Dendritic cell treated with granulocyte-macrophage colony-stimulating factor and Interleukin-4, amounts not matched to agents 40 ng/mL and 50 ng/mL, for 4 days (primary cell): ENCODE data around the gene FCER1G.
A peak's percentile ranks its signal among the peaks of the same experiment; 100 is the strongest.

Experiments used
- H3K27ac Mint-ChIP-seq: one replicate; pipeline ENCODE4 v1.8.0; 2022; ENCODE audit warnings: mild to moderate bottlenecking, mixed read lengths
- H3K27me3 Mint-ChIP-seq: one replicate; pipeline ENCODE4 v1.8.0; 2022; ENCODE audit warnings: mild to moderate bottlenecking, mixed read lengths
- H3K36me3 Mint-ChIP-seq: one replicate; pipeline ENCODE4 v1.8.0; 2022; ENCODE audit warnings: low read depth, mixed read lengths
- H3K4me1 Mint-ChIP-seq: one replicate; pipeline ENCODE4 v1.8.0; 2022; ENCODE audit warnings: low read depth, mixed read lengths
- H3K4me3 Mint-ChIP-seq: one replicate; pipeline ENCODE4 v1.8.0; 2022; ENCODE audit warnings: mild to moderate bottlenecking, moderate library complexity, mixed read lengths
- H3K9me3 Mint-ChIP-seq: one replicate; pipeline ENCODE4 v1.8.0; 2022; ENCODE audit warnings: mixed read lengths
- intact Hi-C: fragments of 100-400 bp; cut with micrococcal nuclease; formaldehyde crosslinking; loops from one replicate; pipeline ENCODE4 v1.15.0; 2022

Gene FCER1G

GRCh38 chr1:161193561-161194235, 21.4 kb upstream of the FCER1G start:
- peak overlapping the region; percentile 77 for H3K27ac Mint-ChIP-seq
- H3K36me3 Mint-ChIP-seq, result no peaks in the 10 kb centered on the region
- intact Hi-C loops, result no loop called here
- H3K4me1 Mint-ChIP-seq, result peaks cover 72% of the 10 kb centered on the region
- peaks cover 2% of the 10 kb centered on the region for H3K27me3 Mint-ChIP-seq
- no peak overlapping the region for H3K4me3 Mint-ChIP-seq
- no peaks in the 10 kb centered on the region for H3K9me3 Mint-ChIP-seq

GRCh38 chr1:161195171-161195570, 19.9 kb upstream of the FCER1G start:
- Mint-ChIP-seq H3K4me1 (peaks cover 86% of the 10 kb centered on the region), H3K4me3 (no peak overlapping the region), H3K9me3 (no peaks in the 10 kb centered on the region), H3K36me3 (no peaks in the 10 kb centered on the region), H3K27me3 (peaks cover 4% of the 10 kb centered on the region), H3K27ac (peak overlapping the region; percentile 55)
- intact Hi-C loops, result no loop called here

GRCh38 chr1:161196111-161196510, 19.0 kb upstream of the FCER1G start:
- Mint-ChIP-seq H3K9me3 (no peaks in the 10 kb centered on the region), H3K27ac (peak overlapping the region; percentile 56), H3K4me3 (no peak overlapping the region), H3K4me1 (peaks cover 94% of the 10 kb centered on the region), H3K27me3 (peaks cover 4% of the 10 kb centered on the region), H3K36me3 (no peaks in the 10 kb centered on the region)
- intact Hi-C loops, result no loop called here

- H3K4me1 Mint-ChIP-seq, result peaks cover 94% of the 10 kb centered on the region
- H3K9me3 Mint-ChIP-seq, result no peaks in the 10 kb centered on the region
- H3K27ac Mint-ChIP-seq, result peak overlapping the region; percentile 56
- peaks cover 4% of the 10 kb centered on the region for H3K27me3 Mint-ChIP-seq
- intact Hi-C loops, result no loop called here
- no peak overlapping the region for H3K4me3 Mint-ChIP-seq
- H3K36me3 Mint-ChIP-seq, result no peaks in the 10 kb centered on the region
Measured at GRCh38 chr1:161196521-161197451, 18.3 kb upstream of the FCER1G start.

- intact Hi-C loops, result no loop called here
- peak overlapping the region; percentile 56 for H3K27ac Mint-ChIP-seq
- no peaks in the 10 kb centered on the region for H3K9me3 Mint-ChIP-seq
- H3K36me3 Mint-ChIP-seq, result no peaks in the 10 kb centered on the region
- H3K27me3 Mint-ChIP-seq, result peaks cover 4% of the 10 kb centered on the region
- no peak overlapping the region for H3K4me3 Mint-ChIP-seq
- H3K4me1 Mint-ChIP-seq, result peaks cover 87% of the 10 kb centered on the region
Measured at GRCh38 chr1:161197560-161198193, 17.4 kb upstream of the FCER1G start.

GRCh38 chr1:161198194-161198896, 16.8 kb upstream of the FCER1G start:
- no peaks in the 10 kb centered on the region for H3K9me3 Mint-ChIP-seq
- peaks cover 81% of the 10 kb centered on the region for H3K4me1 Mint-ChIP-seq
- H3K36me3 Mint-ChIP-seq, result no peaks in the 10 kb centered on the region

GRCh38 chr1:161198897-161199431, 16.1 kb upstream of the FCER1G start, which contains the start of gene ADAMTS4:
Gene ADAMTS4, minus strand, starts transcription at chr1:161199054. Its CDS starts 427 bp downstream, at chr1:161198627.
- Mint-ChIP-seq H3K27me3 (peaks cover 4% of the 10 kb centered on the region), H3K4me1 (peaks cover 81% of the 10 kb centered on the region), H3K36me3 (peaks cover 6% of the 10 kb centered on the region), H3K4me3 (no peak within 1 kb of the TSS), H3K9me3 (no peaks in the 10 kb centered on the region), H3K27ac (peak within 1 kb of the TSS; percentile 95)
- intact Hi-C loops, result no loop called here

More at GRCh38 chr1:161198194-161198896, 16.8 kb upstream of the FCER1G start:
- Mint-ChIP-seq H3K27me3 (peaks cover 4% of the 10 kb centered on the region), H3K4me3 (no peak overlapping the region), H3K27ac (peak overlapping the region; percentile 56)
- intact Hi-C loops, result no loop called here

- Mint-ChIP-seq H3K4me1 (peaks cover 82% of the 10 kb centered on the region), H3K36me3 (peaks cover 12% of the 10 kb centered on the region), H3K4me3 (no peak overlapping the region), H3K27me3 (peaks cover 4% of the 10 kb centered on the region), H3K27ac (peak overlapping the region; percentile 95), H3K9me3 (no peaks in the 10 kb centered on the region)
- intact Hi-C loops, result no loop called here
Measured at GRCh38 chr1:161199506-161200139, 15.5 kb upstream of the FCER1G start.

- Mint-ChIP-seq H3K4me1 (peaks cover 82% of the 10 kb centered on the region), H3K27ac (peak overlapping the region; percentile 95), H3K9me3 (no peaks in the 10 kb centered on the region), H3K27me3 (peaks cover 4% of the 10 kb centered on the region), H3K36me3 (peaks cover 21% of the 10 kb centered on the region), H3K4me3 (no peak overlapping the region)
- intact Hi-C loops, result no loop called here
Measured at GRCh38 chr1:161200421-161200991, 14.6 kb upstream of the FCER1G start.

- Mint-ChIP-seq H3K4me3 (peak overlapping the region; percentile 87), H3K27me3 (peaks cover 4% of the 10 kb centered on the region), H3K36me3 (peaks cover 28% of the 10 kb centered on the region), H3K9me3 (no peaks in the 10 kb centered on the region), H3K27ac (peak overlapping the region; percentile 95), H3K4me1 (peaks cover 77% of the 10 kb centered on the region)
- intact Hi-C loops, result no loop called here
Measured at GRCh38 chr1:161200992-161201835, 13.9 kb upstream of the FCER1G start.

GRCh38 chr1:161201836-161202712, 13.0 kb upstream of the FCER1G start, which contains the start of gene NDUFS2:
Gene NDUFS2, plus strand, starts transcription at chr1:161202367. Its CDS starts 19 bp downstream, at chr1:161202386.
- H3K9me3 Mint-ChIP-seq, result no peaks in the 10 kb centered on the region
- peaks cover 4% of the 10 kb centered on the region for H3K27me3 Mint-ChIP-seq
- H3K36me3 Mint-ChIP-seq, result peaks cover 37% of the 10 kb centered on the region
- H3K4me3 Mint-ChIP-seq, result peak within 1 kb of the TSS; percentile 87
- peaks cover 73% of the 10 kb centered on the region for H3K4me1 Mint-ChIP-seq
- peak within 1 kb of the TSS; percentile 95 for H3K27ac Mint-ChIP-seq
- intact Hi-C loops, result loop anchor here (1.0 kb wide), 1 partner anchor 13 kb away; the partner anchor contains the start of gene FCER1G
